Panc1 (cell line): Measurements from ENCODE around the gene SMURF1.

Experiments used
- POLR2AphosphoS5 ChIP-seq: IDR thresholded peaks from 2 replicates; pipeline ENCODE4 v1.6.1; 2012; ENCODE audit warnings: mild to moderate bottlenecking, low read depth, low read length, moderate library complexity
- TF ChIP-seq, protein P1 (sequence below): fragments of 450-650 bp; IDR thresholded peaks from 2 replicates; pipeline ENCODE4 v1.5.1; 2017; ENCODE audit warnings: mild to moderate bottlenecking

- TF ChIP-seq, protein P1, sequence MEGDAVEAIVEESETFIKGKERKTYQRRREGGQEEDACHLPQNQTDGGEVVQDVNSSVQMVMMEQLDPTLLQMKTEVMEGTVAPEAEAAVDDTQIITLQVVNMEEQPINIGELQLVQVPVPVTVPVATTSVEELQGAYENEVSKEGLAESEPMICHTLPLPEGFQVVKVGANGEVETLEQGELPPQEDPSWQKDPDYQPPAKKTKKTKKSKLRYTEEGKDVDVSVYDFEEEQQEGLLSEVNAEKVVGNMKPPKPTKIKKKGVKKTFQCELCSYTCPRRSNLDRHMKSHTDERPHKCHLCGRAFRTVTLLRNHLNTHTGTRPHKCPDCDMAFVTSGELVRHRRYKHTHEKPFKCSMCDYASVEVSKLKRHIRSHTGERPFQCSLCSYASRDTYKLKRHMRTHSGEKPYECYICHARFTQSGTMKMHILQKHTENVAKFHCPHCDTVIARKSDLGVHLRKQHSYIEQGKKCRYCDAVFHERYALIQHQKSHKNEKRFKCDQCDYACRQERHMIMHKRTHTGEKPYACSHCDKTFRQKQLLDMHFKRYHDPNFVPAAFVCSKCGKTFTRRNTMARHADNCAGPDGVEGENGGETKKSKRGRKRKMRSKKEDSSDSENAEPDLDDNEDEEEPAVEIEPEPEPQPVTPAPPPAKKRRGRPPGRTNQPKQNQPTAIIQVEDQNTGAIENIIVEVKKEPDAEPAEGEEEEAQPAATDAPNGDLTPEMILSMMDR: no peak
- no peak for TF ChIP-seq POLR2AphosphoS5
Observed at GRCh38 chr7:99165816-99166215, 21.9 kb upstream of the SMURF1 start.
